GM12865 (cell line): ENCODE results near the gene DDAH1.

Experiments
- DNase-seq: peaks from one replicate; pipeline ENCODE4 v3.0.0; 2010; ENCODE audit warnings: low read depth
- H3K4me3 ChIP-seq: 2 replicates; pipeline ENCODE4 v1.5.1; 2011; ENCODE audit warnings: mild to moderate bottlenecking, low read depth, low read length, control low read depth
- TF ChIP-seq, protein P1 (sequence below): IDR thresholded peaks from 2 replicates; pipeline ENCODE4 v1.5.1; 2011; ENCODE audit warnings: low read length, control low read depth, low read depth, inconsistent platforms; ENCODE audit not compliant: insufficient read depth; ENCODE audit errors: missing control alignments

DDAH1 gene

DNA sequence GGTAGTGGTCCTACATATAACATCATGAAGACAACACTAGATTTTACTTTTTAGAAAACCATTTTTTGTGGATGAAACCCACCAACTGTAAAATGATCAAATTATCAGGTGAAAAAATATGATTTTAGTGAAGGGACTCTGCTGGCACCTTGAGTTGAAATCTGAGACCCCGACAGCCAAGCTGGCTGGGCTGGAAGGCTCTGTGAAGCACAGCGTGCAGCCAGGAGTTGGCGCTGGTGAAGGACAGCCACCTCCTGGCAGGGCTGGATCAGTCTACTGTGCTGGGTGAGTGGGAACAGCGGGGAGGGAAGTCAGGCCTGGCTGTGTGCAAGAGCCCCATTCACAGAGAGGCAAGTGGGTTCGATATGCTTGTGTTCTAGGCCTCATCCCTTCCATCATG lies 47.9 kb downstream of the DDAH1 start:
- TF ChIP-seq, protein P1, sequence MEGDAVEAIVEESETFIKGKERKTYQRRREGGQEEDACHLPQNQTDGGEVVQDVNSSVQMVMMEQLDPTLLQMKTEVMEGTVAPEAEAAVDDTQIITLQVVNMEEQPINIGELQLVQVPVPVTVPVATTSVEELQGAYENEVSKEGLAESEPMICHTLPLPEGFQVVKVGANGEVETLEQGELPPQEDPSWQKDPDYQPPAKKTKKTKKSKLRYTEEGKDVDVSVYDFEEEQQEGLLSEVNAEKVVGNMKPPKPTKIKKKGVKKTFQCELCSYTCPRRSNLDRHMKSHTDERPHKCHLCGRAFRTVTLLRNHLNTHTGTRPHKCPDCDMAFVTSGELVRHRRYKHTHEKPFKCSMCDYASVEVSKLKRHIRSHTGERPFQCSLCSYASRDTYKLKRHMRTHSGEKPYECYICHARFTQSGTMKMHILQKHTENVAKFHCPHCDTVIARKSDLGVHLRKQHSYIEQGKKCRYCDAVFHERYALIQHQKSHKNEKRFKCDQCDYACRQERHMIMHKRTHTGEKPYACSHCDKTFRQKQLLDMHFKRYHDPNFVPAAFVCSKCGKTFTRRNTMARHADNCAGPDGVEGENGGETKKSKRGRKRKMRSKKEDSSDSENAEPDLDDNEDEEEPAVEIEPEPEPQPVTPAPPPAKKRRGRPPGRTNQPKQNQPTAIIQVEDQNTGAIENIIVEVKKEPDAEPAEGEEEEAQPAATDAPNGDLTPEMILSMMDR: no peak
- H3K4me3 ChIP-seq: no peak overlapping the region
- no peak for DNase-seq

DNA sequence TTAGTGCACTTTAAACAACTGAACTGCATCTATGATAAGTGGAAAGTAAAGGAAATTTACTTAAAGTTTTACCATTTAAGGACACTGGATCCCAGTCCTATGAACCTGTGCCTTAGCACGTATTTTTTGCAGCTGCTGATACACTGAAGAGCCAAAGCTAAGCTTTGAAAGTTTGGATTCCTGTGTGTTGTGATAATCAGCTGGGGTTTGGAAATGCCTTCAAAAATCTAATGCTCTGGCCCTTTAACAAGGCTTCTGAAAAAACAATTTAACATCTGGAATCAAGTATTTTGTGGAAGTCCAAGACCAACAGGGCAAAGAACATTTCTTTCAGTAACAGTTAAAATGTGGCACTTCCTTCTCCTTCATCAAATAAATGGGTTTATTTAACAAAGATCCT lies 51.8 kb downstream of the DDAH1 start:
- DNase-seq: no peak
- no peak overlapping the region for H3K4me3 ChIP-seq
- TF ChIP-seq, protein P1: no peak

DNA sequence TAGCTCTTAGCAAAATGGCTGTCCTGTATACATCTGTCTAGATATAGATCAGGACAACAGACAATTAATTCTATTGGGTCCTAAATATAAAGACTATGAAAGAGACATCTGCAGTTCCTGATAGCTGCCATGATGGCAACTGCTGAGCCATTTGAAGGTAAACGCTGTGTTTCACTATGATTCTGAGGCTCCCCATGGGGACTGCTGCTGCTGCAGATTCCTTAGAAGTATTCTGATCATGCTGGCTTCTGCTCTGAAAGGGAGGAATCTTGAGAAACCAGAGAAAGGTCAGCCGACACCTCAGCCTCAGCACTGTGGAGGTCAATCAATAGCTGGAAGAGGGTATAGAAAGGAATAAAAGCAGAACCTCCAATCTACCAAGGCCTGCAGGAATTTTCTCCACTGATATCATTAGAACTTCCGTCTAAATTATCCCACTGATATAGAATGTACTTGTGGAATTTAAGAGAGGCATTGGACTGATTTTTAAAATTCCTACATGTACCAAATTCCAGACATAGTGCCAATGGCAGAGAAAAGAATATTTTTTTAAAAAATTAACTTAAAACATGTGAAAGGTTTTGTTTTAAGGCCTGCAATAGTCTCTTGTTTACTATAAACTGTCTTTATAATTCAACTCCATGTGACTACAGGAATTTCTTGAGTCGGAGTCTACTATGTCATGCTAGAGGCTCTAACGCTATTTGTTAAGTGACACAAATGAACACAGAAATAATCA lies 53.2 kb downstream of the DDAH1 start:
- TF ChIP-seq, protein P1: no peak
- no peak overlapping the region for H3K4me3 ChIP-seq
- no peak for DNase-seq

DNA sequence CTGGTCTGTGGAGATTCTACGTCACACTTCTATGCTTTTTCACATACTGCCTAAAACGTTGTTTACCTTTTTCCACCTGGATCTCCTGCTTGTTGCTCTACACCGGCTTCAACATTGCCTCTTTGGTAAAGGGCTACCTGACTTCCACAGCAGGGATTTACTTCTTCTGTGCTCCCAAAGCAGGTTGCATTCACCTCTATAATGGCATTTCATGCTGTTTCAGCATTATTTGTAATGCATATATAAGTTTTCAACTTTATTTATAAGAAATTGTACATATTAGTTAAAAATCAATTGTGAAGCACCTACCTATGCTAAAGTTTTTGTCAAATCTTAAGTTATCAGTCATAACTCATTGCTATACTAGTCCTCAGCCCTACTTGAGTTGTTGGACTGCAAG lies 55.4 kb downstream of the DDAH1 start:
- DNase-seq: no peak
- no peak overlapping the region for H3K4me3 ChIP-seq
- TF ChIP-seq, protein P1: no peak

DNA sequence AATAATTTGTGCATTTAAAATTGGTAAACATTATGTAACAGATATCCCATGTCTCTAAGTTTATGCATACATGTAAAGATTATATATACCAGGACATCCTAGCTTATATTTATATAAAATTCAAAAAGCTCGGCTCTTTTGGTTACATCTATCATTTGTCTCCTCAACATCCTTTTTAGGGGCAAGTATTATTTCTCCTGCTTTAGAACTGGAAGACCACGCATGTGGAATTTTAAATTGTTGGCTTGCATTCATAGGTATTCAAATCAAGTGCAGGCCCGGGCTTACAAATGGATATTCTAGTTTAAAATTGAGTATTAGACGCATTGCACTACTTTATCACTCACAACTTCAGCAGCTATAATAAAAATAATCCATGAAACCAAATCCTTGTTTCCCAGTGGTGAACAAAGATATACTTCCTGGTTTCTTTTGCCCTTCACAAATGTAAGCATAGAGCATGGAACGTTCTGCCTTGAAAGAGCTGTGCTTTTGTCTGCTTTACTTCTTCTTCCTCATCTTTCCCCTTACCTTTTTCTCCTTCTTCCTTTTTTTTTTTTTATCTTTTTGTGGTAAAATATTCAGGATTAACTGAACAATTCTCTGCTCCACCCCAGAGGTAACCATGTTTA lies 57.1 kb downstream of the DDAH1 start:
- H3K4me3 ChIP-seq: no peak overlapping the region
- TF ChIP-seq, protein P1: no peak
- DNase-seq: no peak

DNA sequence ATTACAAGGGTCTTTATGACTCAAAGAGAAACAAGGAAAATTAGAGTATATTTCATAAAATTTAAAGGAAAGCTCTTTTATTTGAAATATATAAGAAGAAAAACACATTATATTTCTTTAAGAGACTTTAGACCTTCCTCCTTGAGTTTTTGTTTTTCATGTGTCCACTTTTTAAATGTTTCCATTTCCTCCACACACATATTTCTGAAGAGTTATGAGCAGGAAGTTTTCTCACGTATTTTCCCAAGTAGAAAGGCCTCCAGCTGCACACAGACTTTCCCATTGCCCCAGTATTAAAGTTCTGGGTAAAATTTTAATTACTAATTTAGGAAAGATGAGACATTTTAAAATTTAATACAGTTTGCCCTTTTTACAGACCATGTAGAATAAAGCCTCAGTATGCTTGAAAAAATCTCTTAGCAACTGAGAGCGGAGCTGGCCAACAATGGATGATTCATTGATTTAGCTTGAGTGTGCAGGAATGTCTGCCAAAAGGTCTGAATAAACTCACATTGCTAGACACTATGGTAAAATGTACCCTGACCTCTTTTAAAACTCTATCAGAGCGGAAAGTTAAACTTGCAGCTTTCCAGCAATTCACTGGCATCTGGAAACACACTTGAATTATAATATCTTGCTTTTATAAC lies 57.9 kb downstream of the DDAH1 start:
- no peak overlapping the region for H3K4me3 ChIP-seq
- DNase-seq: no peak
- TF ChIP-seq, protein P1: no peak
